ENCODE measurements around the gene PCP2.

DNA sequence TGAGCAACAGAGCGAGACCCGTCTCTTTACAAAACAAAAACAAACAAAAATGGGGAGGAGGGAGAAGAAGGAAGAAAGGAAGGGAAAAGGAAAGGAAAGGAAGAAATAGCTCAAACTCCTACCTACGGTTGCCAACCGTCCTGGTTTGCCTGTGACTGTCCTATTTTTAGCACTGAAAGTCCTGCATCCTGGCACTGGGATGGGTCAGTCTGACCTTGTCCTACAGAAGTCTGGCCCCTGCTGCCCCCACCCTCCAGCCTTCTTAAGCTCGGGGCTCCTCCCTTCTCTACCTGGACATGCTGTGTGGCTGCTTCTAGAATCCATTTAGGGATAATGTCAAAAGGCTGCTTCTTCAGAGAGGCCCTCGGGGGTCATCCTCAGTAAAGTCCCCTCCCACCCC, 2.2 kb upstream of the PCP2 start:
- TF ChIP-seq, protein P1, sequence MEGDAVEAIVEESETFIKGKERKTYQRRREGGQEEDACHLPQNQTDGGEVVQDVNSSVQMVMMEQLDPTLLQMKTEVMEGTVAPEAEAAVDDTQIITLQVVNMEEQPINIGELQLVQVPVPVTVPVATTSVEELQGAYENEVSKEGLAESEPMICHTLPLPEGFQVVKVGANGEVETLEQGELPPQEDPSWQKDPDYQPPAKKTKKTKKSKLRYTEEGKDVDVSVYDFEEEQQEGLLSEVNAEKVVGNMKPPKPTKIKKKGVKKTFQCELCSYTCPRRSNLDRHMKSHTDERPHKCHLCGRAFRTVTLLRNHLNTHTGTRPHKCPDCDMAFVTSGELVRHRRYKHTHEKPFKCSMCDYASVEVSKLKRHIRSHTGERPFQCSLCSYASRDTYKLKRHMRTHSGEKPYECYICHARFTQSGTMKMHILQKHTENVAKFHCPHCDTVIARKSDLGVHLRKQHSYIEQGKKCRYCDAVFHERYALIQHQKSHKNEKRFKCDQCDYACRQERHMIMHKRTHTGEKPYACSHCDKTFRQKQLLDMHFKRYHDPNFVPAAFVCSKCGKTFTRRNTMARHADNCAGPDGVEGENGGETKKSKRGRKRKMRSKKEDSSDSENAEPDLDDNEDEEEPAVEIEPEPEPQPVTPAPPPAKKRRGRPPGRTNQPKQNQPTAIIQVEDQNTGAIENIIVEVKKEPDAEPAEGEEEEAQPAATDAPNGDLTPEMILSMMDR (conservative IDR thresholded peaks at IDR 0.05): no peak
- no peak for TF ChIP-seq ZFX (IDR thresholded peaks at IDR 0.05)
